GM08714 (cell line): ENCODE measurements around the gene ANKRD40.

Source experiments
- H3K4me3 ChIP-seq: fragments of 200-500 bp; sonication (Bioruptor generic); 2 replicates; pipeline ENCODE4 v1.5.1; 2014; ENCODE audit warnings: mild to moderate bottlenecking, low read length, inconsistent platforms
- ZNF274 ChIP-seq: IDR thresholded peaks from 2 replicates; pipeline ENCODE4 v1.6.1; 2012; ENCODE audit warnings: mild to moderate bottlenecking, low read depth, low read length

The ANKRD40 gene

GRCh38 chr17:50675627-50676026 is 32.1 kb downstream of the ANKRD40 start:
- no peak overlapping the region for H3K4me3 ChIP-seq
- TF ChIP-seq ZNF274: no peak

GRCh38 chr17:50675190-50675589 is 32.5 kb downstream of the ANKRD40 start:
- no peak for TF ChIP-seq ZNF274
- H3K4me3 ChIP-seq: no peak overlapping the region

- no peak overlapping the region for H3K4me3 ChIP-seq
- TF ChIP-seq ZNF274: no peak
Observed at GRCh38 chr17:50672831-50673551, 34.7 kb downstream of the ANKRD40 start.

GRCh38 chr17:50672071-50672470 is 35.6 kb downstream of the ANKRD40 start:
- no peak overlapping the region for H3K4me3 ChIP-seq
- no peak for TF ChIP-seq ZNF274

- H3K4me3 ChIP-seq: no peak overlapping the region
- TF ChIP-seq ZNF274: no peak
Observed at GRCh38 chr17:50668838-50669581, 38.7 kb downstream of the ANKRD40 start.

- H3K4me3 ChIP-seq: no peak overlapping the region
Observed at GRCh38 chr17:50668025-50668837, 39.5 kb downstream of the ANKRD40 start.

GRCh38 chr17:50667259-50668024 is 40.3 kb downstream of the ANKRD40 start:
- no peak for TF ChIP-seq ZNF274

More at GRCh38 chr17:50668025-50668837, 39.5 kb downstream of the ANKRD40 start:
- TF ChIP-seq ZNF274: no peak

GRCh38 chr17:50666316-50666715 is 41.4 kb downstream of the ANKRD40 start:
- H3K4me3 ChIP-seq: no peak overlapping the region
- no peak for TF ChIP-seq ZNF274

More at GRCh38 chr17:50667259-50668024, 40.3 kb downstream of the ANKRD40 start:
- H3K4me3 ChIP-seq: no peak overlapping the region

GRCh38 chr17:50665838-50666237 is 41.9 kb downstream of the ANKRD40 start:
- no peak for TF ChIP-seq ZNF274
- no peak overlapping the region for H3K4me3 ChIP-seq

- no peak for TF ChIP-seq ZNF274
- H3K4me3 ChIP-seq: no peak overlapping the region
Observed at GRCh38 chr17:50664788-50665458, 42.8 kb downstream of the ANKRD40 start.

GRCh38 chr17:50663812-50664374 is 43.8 kb downstream of the ANKRD40 start:
- no peak for TF ChIP-seq ZNF274
- H3K4me3 ChIP-seq: no peak overlapping the region

- TF ChIP-seq ZNF274: no peak
- H3K4me3 ChIP-seq: no peak overlapping the region
Observed at GRCh38 chr17:50662632-50663225, 45.0 kb downstream of the ANKRD40 start.
